RPMI8226 (cell line): ENCODE data around the gene ZNF335.
"Not testable (repeated sequence)": the region's sequence is repeated elsewhere in the genome, so short reads cannot be mapped to it uniquely, and the experiment has no call there.

Source experiments
- DNase-seq: peaks from one replicate; pipeline ENCODE4 v3.0.0-alpha.2; 2015

ZNF335 gene

GRCh38 chr20:45970646-45971424, 1.2 kb downstream of the ZNF335 start:
- peak; percentile 13 for DNase-seq

- peak; percentile 53 for DNase-seq
Observed at GRCh38 chr20:45969712-45970634, 2.0 kb downstream of the ZNF335 start.

- no peak for DNase-seq
Observed at GRCh38 chr20:45968801-45969711, 2.9 kb downstream of the ZNF335 start.

- no peak for DNase-seq
Observed at GRCh38 chr20:45968081-45968671, 3.8 kb downstream of the ZNF335 start.

GRCh38 chr20:45967551-45968080, 4.4 kb downstream of the ZNF335 start:
- no peak for DNase-seq

- DNase-seq: no peak
Observed at GRCh38 chr20:45965169-45966002, 6.6 kb downstream of the ZNF335 start.

- no peak for DNase-seq
Observed at GRCh38 chr20:45964006-45964400, 8.0 kb downstream of the ZNF335 start.

- DNase-seq: peak; percentile 57
Observed at GRCh38 chr20:45963059-45964005, 8.7 kb downstream of the ZNF335 start.

GRCh38 chr20:45962031-45962755, 9.8 kb downstream of the ZNF335 start:
- DNase-seq: no peak

- no peak for DNase-seq
Observed at GRCh38 chr20:45959956-45960630, 11.9 kb downstream of the ZNF335 start.

- no peak for DNase-seq
Observed at GRCh38 chr20:45959126-45959525, 12.9 kb downstream of the ZNF335 start.

GRCh38 chr20:45958593-45958992, 13.4 kb downstream of the ZNF335 start:
- DNase-seq: no peak

GRCh38 chr20:45957021-45957941, 14.7 kb downstream of the ZNF335 start:
- DNase-seq: no peak

GRCh38 chr20:45956326-45956725, 15.7 kb downstream of the ZNF335 start:
- DNase-seq: not testable (repeated sequence)

- DNase-seq: no peak
Observed at GRCh38 chr20:45953672-45954071, 18.3 kb downstream of the ZNF335 start.

GRCh38 chr20:45952861-45953260, 19.1 kb downstream of the ZNF335 start:
- no peak for DNase-seq
